ENCODE results near the gene CXCR3.
"Not testable (repeated sequence)": the region's sequence is repeated elsewhere in the genome, so short reads cannot be mapped to it uniquely, and the experiment has no call there.

Gene CXCR3

DNA sequence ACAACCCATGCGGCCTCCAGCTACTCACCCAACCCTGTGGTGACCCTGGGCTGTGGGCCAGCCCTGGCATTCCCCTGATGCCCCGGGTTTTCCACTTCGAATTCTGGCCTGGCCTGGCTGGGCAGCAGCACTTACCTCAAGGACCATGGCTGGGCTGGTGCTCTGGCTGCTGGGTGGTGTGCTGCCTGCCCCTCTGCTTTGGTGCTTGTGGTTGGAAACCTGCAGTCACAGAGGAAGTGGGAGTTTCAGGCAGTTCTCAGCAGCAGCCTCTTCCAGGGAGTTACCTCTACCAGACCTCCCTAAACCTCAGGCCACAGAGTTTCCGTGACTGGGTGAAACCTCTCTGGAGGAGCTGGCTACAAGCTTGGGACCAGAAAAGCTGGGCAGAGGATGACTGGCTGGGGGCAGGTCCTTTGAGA is at the start of gene CXCR3:
Gene CXCR3 (minus strand): TSS at position 209 of the 419 bp plus-strand sequence. CDS start 62 bp downstream, at position 147.
- DNase-seq (ENCODE audit: low read depth): no peak

DNA sequence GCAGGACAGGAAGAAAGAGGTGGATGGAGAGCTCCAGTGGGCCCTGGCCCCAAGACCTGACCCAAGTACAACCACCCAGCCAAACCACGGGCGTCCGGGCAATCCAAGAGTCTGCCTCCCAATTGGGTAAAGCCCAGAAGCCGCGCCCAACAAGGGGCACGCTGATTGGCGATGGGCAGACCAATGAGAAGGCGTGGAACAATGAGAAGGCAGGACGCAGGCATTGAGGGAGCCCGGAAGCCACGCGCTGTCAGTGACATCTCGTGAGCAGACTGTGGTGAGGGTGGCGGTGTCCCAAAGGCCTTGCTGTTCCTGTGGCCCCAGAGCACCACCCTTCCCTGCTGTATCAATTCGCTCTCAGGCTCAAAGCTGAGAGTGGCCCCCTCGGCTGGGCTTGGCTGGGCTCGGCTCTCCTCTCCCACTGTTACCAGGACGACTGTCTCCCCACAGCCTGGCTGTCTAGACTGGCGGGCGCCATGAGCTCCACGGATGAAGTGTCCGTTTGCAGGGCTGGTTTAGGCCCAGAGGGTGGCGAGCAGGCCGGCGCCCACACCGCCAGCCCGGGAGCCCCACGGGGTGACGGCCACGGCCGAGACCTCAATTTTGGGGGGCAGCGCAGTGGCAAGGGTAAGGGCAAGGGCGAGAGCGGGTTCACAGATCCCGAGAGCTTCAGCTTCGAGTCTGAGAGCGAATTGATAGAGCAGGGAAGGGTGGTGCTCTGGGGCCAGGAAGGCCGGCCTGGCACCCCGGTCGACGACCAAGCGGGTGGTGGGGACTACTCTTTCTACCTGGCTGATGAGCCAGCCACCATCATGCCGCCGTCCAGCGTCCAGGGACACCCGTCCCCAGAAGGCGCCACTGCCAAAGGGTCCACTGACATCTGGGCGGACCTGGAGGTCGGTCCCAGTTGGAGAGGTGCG is 49.3 kb upstream of the CXCR3 start, which contains the start of gene LOC101059915:
Gene LOC101059915 (plus strand): TSS at position 219 of the 920 bp plus-strand sequence.
- no peak for DNase-seq (ENCODE audit: low read depth)

DNA sequence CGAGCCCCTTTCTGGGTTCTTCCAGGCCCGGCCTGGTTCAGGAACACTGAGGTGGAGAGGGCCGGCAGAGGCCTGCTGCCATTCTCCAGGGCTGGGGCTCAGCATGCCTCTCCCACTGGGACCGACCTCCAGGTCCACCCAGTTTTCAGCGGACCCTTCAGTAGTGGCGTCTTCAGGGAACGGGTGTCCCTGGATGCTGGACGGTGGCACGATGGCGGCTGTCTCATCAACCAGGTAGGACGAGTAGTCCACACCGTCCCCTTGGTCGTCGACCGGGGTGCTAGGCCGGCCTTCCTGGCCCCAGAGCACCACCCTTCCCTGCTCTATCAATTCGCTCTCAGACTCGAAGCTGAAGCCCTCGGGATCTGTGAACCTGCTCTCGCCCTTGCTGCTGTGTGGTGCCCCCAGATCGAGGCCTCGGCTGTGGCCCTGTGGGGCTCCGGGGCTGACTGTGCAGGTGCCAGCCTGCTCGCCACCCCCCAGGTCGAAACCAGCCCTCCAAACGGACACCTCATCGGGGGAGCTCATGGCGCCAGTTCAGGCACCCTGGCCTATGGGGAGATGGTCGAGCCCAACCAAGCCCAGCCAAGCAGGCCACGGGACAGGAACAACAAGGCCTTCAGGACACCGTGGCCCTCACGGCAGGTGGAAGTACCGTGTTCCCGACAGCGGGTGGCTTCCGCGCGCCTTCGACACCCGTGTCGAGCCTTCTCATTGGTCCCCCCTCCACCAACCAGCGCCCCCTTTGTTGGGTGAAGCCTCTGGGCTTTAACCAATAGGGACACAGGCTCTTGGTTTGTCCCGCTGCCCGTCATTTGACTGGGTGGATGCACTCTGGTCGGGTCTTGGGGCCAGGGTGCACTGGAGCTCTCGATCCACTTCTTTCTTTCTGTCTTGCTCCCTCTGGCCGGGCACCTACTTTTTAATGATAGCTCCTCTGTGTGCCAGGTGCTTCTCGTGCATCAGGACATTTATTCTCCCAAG is 48.2 kb upstream of the CXCR3 start:
- no peak for DNase-seq (ENCODE audit: low read depth)

DNA sequence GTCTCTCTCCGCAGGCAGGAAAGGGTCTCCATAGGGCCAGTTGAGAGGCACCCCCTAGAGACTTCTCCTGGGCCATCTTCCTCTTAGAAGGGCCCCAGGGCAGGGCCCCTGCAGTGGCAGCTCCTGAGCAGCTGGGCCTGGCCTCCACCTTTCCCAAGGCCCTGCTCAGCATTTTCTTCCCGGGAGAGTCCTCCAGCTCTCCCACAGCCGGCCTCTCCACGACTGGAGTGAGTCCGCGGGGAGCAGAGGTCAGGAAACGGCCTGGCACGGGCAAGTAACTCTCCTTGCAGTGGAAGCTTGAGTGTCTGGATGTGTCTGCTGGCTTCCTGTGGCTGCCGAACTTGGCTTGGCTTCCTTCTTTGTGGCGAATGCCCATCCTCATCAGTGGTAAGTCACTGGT is 47.4 kb upstream of the CXCR3 start:
- no peak for DNase-seq (ENCODE audit: low read depth)

DNA sequence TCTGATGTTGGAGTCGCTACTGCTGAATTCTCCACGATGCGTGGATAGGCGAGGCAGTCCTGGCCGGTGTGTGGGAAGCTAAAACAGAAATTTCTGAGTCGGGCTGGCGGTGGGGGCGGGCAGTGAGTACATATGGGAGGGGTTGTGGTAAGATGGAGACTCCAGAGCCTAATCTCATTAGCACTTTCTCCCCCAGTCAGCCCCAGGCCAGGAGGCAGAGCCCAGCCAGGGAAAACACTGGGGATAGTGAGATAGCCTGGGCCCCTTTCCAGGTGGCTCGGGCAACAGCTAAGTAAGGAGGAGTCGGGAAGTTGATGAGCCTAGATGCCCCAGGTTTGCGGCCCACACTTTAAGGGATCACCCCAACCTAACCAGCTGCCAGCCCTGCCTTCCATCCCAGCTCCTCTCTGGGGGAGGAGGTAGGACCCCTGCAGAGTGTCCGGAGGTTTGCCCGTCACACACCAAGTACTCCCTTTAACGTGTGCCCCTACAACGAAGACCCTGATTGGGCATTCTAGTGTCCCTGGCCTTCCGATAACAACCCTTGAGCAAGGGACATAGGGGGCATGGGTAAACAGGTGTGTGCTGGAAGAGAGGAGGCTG is 46.7 kb upstream of the CXCR3 start:
- DNase-seq (ENCODE audit: low read depth): no peak

DNA sequence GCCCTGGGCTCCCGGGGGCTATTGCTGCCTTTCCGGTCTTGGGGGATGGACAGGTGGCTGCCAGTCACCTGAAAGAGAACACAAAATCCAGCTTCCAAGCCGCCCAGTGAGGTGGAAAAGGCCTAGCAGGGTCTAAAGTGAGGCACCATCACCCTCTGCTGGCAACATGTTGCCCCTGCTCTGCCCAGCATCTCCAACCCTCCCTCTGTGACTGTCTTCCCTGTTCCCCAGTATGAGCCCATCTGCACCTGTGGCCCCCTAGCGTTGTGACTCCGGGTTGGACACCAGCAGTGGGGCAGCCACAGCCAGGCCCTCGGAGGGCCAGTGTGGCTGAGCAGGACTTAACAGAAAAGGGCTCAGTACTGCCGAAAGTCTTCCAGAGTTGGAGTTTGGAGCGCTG is 45.9 kb upstream of the CXCR3 start:
- DNase-seq (ENCODE audit: low read depth): not testable (repeated sequence)

DNA sequence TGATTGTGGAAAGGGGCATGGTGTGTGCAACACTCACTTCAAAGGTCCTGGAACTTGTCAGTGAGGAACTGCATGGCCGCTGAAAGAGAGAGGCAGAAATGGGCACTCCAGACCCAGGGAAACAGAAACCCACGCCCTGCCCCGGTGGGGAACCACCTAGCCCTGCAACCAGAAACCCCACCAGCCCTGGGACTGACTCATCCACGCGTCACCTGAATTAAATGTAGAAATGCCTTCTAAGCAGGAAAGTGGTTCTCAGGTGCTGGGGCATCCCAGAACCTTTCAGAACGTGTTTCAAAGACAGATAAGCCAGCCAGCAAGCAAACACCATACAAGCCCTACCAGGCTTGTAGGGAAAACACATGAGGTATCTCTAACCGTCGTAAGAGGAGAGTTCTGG is 44.9 kb upstream of the CXCR3 start:
- not testable (repeated sequence) for DNase-seq (ENCODE audit: low read depth)

DNA sequence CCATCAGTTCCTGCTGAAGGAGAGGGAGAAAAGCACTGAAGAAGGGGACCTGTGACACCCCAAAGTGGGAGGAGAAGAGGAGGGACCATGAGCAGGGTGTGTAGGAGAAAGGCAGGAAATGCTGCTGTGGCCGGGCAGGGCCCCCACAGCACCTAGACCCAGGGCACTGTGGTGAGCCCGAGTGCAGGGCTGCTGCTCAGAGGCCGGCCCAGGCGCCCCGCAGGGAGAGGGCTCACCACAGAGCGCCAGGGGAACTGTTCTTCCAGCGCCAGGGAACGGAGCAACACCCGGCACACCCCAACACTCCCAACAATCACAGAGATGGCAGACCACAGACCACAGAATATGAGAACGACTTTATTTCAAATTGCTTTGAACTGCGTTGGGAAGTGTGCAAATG is 44.3 kb upstream of the CXCR3 start:
- not testable (repeated sequence) for DNase-seq (ENCODE audit: low read depth)

DNA sequence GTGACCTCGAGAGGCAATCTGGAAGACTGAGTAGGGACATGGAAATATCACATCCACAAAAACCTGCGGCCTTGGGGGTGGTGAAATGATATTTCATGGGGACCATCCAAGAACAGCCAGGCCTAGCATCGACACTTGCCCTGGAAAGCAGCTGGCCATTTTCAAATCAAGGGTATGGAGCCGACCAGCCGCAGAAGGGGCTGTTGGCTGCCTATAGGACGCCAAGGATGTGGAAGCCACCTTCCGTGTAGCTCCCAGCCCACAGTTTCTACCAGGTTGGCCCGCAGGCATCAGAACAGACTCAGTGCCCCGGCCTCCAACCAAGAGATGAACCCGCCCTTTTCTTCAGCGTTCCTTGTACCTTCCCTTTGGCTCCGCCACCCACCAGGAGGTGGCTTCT is 43.6 kb upstream of the CXCR3 start:
- DNase-seq (ENCODE audit: low read depth): no peak

DNA sequence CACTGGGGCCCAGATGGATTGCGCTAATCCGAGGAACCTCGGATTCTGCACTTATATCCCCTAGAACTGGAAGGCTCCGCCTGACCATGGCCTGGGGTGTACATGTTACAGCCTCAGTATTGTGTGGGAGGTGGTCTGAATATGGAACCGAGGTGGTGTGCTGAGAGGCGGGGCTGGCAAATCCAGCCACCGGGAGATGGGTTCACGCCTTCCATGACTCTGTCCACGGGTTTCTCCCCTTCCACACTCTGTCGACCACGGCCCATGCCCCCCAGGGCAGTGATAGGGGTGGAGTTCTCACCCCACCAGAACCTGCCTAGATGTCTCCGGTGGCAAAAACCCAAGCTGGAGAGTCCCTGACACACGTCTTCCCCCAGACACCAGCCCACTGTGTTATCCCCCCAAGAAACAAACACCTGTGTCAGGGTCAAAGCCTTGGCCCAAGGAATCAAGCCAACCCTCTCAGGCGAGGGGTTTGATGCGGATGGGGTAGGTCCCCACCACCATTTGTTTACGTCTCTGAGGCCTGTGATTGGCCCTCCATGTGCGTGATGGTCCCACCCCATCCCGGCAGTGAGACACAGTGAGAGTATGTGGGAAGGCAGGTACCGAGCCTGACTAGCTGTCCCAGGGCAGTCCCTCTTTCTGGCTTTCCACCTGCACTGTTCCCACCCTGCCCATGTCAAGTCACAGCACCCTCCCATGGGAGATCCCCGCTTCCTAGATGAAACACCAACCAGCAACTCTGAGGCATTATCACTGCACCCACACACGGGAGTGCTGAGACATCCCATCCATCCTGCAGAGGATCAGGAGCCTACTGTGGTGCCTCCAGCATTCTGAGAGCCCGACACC is 42.5 kb upstream of the CXCR3 start:
- no peak for DNase-seq (ENCODE audit: low read depth)

DNA sequence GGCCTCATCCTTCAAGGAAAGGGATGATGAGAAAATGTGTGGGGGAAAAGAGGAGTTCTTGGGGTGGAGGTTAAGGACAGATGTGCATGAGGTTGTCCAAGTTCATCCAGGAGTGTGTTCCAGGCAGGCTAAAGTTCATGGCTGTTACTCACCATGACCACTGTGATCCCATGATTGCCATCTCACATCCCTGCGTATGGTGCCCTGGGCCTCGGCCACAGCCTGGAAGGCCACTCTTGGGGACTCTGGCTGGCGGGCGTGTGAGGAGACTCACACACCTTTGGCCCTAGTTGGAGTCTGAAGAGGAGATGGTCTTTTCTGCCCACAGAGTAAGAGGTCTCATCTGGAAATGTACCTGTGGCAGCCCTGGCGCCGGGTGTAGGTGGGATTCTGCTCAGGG is 41.6 kb upstream of the CXCR3 start:
- no peak for DNase-seq (ENCODE audit: low read depth)

DNA sequence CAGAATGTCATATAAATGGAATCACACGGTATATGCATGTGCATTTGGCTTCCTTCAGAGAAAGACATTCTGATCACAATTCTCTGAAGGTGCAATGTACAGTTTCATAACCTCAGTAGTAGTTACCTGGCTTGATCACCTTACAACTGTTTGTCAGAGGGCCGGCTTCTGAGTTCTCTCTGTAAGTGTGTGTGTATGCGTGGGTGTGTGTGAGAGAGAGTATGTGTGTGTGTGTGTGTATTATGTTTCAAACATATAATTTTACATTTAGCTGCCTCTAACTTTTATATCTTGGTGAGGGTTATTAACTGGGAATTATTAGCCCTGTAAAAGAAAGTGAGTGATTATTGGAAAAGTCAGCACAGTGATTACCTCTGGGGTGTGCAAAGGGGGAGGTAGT is 41.0 kb upstream of the CXCR3 start:
- no peak for DNase-seq (ENCODE audit: low read depth)

DNA sequence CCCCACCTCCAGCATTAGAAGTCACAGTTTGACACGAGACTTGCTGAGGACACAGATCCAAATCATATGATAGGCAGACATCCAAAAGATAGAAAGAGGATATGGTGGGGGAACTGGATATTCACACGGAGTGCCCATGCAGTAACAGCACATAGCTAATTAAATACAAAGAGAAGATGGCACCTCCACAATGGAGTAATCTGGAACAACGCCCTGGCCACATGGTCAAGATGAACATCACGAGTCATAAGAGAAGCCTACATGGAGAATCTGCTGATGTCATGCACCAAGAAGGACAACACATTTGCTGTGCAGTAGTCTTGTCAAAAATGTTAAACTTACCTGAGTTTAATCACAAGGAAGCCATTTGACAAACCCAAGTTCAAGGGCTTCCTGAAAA is 39.0 kb upstream of the CXCR3 start:
- no peak for DNase-seq (ENCODE audit: low read depth)

DNA sequence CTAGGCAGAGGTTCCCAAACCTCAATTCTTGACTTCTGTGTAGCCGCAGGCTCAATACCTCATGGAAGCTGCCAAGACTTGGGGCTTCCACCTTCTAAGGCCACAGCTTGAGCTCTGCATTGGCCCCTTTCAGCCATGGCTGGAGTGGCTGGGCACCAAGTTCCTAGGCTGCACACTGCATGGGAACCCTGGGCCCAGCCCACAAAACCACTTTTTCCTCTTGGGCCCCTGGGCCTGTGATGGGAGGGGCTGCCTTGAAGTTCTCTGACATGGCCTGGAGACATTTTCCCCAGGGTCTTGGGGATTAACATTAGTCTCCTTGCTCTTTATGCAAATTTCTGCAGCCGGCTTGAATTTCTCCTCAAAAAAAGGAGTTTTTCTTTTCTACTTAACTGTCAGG is 35.0 kb upstream of the CXCR3 start:
- DNase-seq (ENCODE audit: low read depth): no peak

DNA sequence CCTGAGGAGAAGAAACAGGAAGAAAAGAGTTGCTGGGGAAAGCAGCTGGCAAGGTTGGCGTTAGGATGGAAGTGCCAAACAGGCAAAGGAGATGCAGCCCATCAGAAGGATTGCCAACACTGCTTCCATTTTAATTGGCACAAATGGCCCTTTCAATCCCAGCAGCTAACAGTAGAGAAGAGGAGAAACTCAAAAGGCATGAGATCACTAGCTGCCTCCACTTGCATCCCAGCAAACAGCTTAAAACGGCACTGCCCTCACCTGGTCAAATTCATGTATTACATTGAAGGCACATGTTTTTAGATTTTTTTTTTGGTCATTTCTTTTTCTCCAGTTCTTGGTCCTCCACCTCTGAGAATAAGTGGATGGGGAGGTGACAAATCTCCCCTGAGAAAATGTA is 34.1 kb upstream of the CXCR3 start:
- peak; percentile 4 for DNase-seq (ENCODE audit: low read depth)

DNA sequence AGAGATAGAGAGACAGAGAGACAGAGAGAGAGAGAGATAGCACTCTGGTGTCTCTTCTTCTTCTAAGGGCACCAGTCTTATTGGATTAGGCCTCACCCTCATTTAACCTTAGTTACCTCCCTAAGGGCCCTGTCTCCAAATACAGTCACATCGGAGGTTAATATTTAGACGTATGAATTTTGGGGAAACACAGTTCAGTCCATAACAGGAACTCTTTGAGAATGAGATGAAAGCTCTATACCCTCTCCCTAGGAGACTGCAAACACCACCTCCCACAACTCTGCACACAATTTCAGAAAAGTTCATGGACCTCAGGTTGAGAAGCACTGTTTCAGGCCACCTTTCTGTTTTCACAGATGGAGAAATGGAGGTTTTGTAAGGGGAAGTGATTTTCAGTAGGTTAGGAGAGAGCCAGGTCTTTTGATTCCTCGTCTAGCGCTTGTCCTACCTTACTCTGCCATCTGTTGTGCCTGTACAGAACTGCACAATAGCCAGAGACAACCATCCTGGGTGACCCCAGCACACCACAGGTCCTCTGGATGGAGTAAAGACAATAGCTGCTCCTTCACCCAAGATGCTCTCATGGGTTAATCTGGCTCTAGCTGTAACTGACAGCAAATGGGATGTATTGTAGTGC is 32.1 kb upstream of the CXCR3 start:
- no peak for DNase-seq (ENCODE audit: low read depth)

DNA sequence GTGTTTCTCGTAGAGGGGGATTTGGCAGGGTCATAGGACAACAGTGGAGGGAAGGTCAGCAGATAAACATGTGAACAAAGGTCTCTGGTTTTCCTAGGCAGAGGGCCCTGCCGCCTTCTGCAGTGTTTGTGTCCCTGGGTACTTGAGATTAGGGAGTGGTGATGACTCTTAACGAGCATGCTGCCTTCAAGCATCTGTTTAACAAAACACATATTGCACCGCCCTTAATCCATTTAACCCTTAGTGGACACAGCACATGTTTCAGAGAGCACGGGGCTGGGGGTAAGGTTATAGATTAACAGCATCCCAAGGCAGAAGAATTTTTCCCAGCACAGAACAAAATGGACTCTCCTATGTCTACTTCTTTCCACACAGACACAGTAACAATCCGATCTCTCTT is 26.1 kb upstream of the CXCR3 start:
- DNase-seq (ENCODE audit: low read depth): not testable (repeated sequence)

DNA sequence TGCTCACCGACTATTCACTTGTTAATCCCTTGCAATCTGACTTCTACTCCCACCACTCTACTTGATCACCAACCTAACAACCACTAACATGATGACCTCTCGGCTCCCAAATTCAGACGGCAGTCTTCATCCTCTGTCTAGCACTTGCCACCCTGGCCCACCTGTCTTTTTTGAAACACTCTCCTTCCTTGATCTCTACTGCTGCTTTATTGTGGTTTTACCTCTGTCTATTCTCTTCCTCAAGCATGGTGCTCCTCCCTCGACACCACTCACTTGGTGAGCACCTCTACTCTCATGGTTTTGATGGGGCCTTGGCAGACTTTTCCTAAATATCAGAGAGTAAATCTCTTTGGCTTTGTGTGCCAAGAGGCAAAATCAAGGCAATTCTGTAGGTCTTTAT is 21.7 kb upstream of the CXCR3 start:
- DNase-seq (ENCODE audit: low read depth): no peak

DNA sequence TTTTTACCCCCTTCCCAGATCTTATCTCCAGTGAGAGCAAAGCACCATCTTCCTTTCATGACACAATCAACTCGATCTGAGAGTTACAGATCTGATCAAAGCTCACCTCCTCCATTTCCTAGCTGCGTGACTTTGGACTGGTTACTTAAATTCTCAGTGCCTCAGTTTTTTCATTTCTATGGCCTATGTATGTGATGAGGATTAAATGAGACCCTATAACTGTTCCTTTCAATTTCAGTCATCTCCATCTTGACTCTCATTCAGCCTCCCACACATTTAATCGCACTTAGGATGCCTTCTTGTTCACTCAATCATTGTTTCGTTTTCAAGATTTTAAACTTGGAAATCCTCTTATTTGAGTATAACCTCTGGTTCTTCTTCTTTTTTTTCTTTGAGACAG is 20.1 kb upstream of the CXCR3 start:
- no peak for DNase-seq (ENCODE audit: low read depth)

DNA sequence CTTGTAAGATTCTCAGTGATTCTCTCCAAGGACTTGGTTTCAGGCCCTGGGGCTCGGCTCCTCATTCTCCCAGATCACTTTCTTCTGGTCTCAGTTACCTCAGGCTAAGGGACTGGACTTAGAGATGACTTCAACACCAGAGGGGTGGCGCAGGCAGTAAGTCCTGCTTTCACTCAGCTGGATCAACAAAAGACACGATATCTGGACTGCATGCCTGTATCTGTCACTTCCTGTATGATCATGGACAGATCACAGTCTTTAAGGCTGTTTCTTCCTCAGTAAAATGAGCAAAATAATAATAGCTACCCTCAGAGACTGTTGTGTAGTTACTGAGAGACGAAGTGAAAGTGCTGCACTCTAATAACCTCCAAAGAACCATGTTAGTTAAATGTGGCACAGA is 19.5 kb upstream of the CXCR3 start:
- no peak for DNase-seq (ENCODE audit: low read depth)

DNA sequence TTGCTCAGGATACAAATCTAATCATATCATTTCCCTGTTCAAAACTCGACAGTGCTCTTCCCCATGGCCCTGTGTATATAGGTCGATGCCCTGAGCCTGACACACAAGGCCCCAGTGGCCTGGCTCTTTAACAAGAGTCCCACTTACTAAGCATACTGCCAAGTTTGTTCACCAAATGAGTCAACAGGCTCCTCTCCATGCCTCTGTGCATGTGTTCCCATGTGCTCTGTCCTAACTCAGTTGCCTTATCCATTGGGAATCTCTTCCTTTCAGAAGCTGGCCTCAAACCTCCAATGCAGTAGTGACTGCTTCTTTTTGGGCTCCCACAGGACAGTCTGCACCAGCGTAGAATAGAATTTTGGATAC is 18.9 kb upstream of the CXCR3 start:
- no peak for DNase-seq (ENCODE audit: low read depth)

All from HS-5 (cell line).